Measurements from ENCODE around the gene HNRNPUL2. TPM values are rescaled to one million over a fixed set of nuclear protein-coding genes. Genes with fewer than 3 reads are reported as not detected.
"Not testable (repeated sequence)": the region's sequence is repeated elsewhere in the genome, so short reads cannot be mapped to it uniquely, and the experiment has no call there.

HNRNPUL2 gene
- total and polyA plus RNA-seq, 2 donors (not counting 1 experiment from before 2014, with no cell fraction given), result 14.6 to 70.4 TPM

- ChIA-PET CTCF (interaction anchor here (1.0 to 3.3 kb wide), 7 partner anchors 11 to 176 kb away, joined by 3 to 13 read pairs (median 4); partner anchors contain the start of genes SLC3A2, TUT1 and ZBTB3), POLR2A (interaction anchor here (0.8 to 6.5 kb wide), 5 partner anchors 22 to 135 kb away, joined by 3 to 66 read pairs (median 3); partner anchors contain the start of genes C11orf98, CSKMT, HNRNPUL2 and TTC9C)
- Histone ChIP-seq H3K4me3 (ENCODE audit: control extremely low read depth in 1 of 5, extremely low read depth in 1 of 5, insufficient read depth in 1 of 5, low read depth in 2 of 5, low read length in 4 of 5) (peak overlapping the region; percentile 65 to 86 (median 69)), H4K20me1 (ENCODE audit: control insufficient read depth, insufficient read depth, low read length, poor library complexity, severe bottlenecking) (no peaks in the 10 kb centered on the region), H3K9me3 (ENCODE audit: control extremely low read depth in 1 of 3, control insufficient read depth in 2 of 3, insufficient read depth in 1 of 3, low read length in 2 of 3) (no peaks in the 10 kb centered on the region), H3K9ac (ENCODE audit: low read length) (peak overlapping the region; percentile 83), H3K4me2 (replicated peaks; ENCODE audit: low read depth, low read length, poor library complexity, severe bottlenecking) (peak overlapping the region; percentile 95), H3K79me2 (ENCODE audit: control insufficient read depth, insufficient read depth, low read length) (peaks cover 22% of the 10 kb centered on the region), H3K27me3 (replicated peaks in 1 of 4; ENCODE audit: control extremely low read depth in 1 of 4, control insufficient read depth in 3 of 4, insufficient read depth in 4 of 4, low read length in 3 of 4) (no peaks in the 10 kb centered on the region), H3K27ac (ENCODE audit: low read length in 2 of 2) (peak overlapping the region; percentile 61 to 91), H2AFZ (ENCODE audit: insufficient read depth, low read depth, low read length, poor library complexity, severe bottlenecking) (peak overlapping the region; percentile 86), H3K36me3 (replicated peaks in 1 of 2; ENCODE audit: control extremely low read depth in 1 of 2, control insufficient read depth in 1 of 2, extremely low read depth in 1 of 2, insufficient read depth in 2 of 2, low read length in 1 of 2) (peaks cover 0 to 3% of the 10 kb centered on the region in 2 experiments), H3K4me1 (ENCODE audit: control insufficient read depth in 2 of 2, insufficient read depth in 2 of 2, low read length in 2 of 2) (peaks cover 39 to 47% of the 10 kb centered on the region in 2 donors)
- peak overlapping the region; percentile 91 for H3K27ac Mint-ChIP-seq
- DNase-seq, result no peak
- no peaks in the 10 kb centered on the region for H3K27me3 Mint-ChIP-seq
- peaks cover 51% of the 10 kb centered on the region for H3K4me1 Mint-ChIP-seq
- intact Hi-C loops (cut with micrococcal nuclease), result loop anchor here (5.0 kb wide), 3 partner anchors 113 to 152 kb away; partner anchors contain the start of genes EEF1G and TUT1
- no peaks in the 10 kb centered on the region for H3K9me3 Mint-ChIP-seq (ENCODE audit: insufficient read depth)
- whole genome bisulfite sequencing (ENCODE audit: insufficient coverage), result 76% methylated on average over 7 of the region's 7 CpGs
- ATAC-seq (ENCODE audit: low read depth), result no peak
- H3K4me3 Mint-ChIP-seq, result peak overlapping the region; percentile 92
- TF ChIP-seq CTCF (IDR thresholded peaks at IDR 0.05) (no peak), EZH2 (IDR thresholded peaks at IDR 0.05; ENCODE audit: borderline replicate concordance, insufficient read depth, low read depth, low read length, poor library complexity, severe bottlenecking) (no peak)
These were observed 21.8 kb downstream of the HNRNPUL2 start for GRCh38 chr11:62705413-62705812.

- peaks cover 32 to 35% of the 10 kb centered on the region in 2 donors for H3K4me1 ChIP-seq (ENCODE audit: control insufficient read depth in 2 of 2, insufficient read depth in 2 of 2, low read length in 2 of 2)
These were observed 23.3 kb downstream of the HNRNPUL2 start for GRCh38 chr11:62703921-62704320.

More at GRCh38 chr11:62703921-62704320, 23.3 kb downstream of the HNRNPUL2 start:
- CTCF ChIA-PET, result interaction anchor here (3.3 kb wide), 1 partner anchor 10 kb away, joined by 13 read pairs; no protein-coding TSS in a partner anchor
- POLR2A ChIA-PET, result interaction anchor here (0.6 to 0.7 kb wide), 4 partner anchors 23 to 298 kb away, joined by 3 to 4 read pairs (median 3); no protein-coding TSS in a partner anchor
- H3K4me2 ChIP-seq (replicated peaks; ENCODE audit: low read depth, low read length, poor library complexity, severe bottlenecking); H3K27me3 Mint-ChIP-seq; H2AFZ ChIP-seq (ENCODE audit: insufficient read depth, low read depth, low read length, poor library complexity, severe bottlenecking); H3K27ac Mint-ChIP-seq; H3K36me3 ChIP-seq (replicated peaks in 1 of 2; ENCODE audit: control extremely low read depth in 1 of 2, control insufficient read depth in 1 of 2, extremely low read depth in 1 of 2, insufficient read depth in 2 of 2, low read length in 1 of 2); intact Hi-C loops (cut with micrococcal nuclease); H3K27me3 ChIP-seq (replicated peaks in 1 of 4; ENCODE audit: control extremely low read depth in 1 of 4, control insufficient read depth in 3 of 4, insufficient read depth in 4 of 4, low read length in 3 of 4); H4K20me1 ChIP-seq (ENCODE audit: control insufficient read depth, insufficient read depth, low read length, poor library complexity, severe bottlenecking); ATAC-seq (ENCODE audit: low read depth); H3K9me3 ChIP-seq (ENCODE audit: control extremely low read depth in 1 of 3, control insufficient read depth in 2 of 3, insufficient read depth in 1 of 3, low read length in 2 of 3); H3K9ac ChIP-seq (ENCODE audit: low read length); H3K9me3 Mint-ChIP-seq (ENCODE audit: insufficient read depth); H3K4me3 Mint-ChIP-seq; H3K27ac ChIP-seq (ENCODE audit: low read length in 2 of 2); H3K4me3 ChIP-seq (ENCODE audit: control extremely low read depth in 1 of 5, extremely low read depth in 1 of 5, insufficient read depth in 1 of 5, low read depth in 2 of 5, low read length in 4 of 5); DNase-seq: not testable (repeated sequence)
- 100% methylated on average over 4 of the region's 4 CpGs for WGBS (ENCODE audit: insufficient coverage)
- H3K4me1 Mint-ChIP-seq, result peaks cover 37% of the 10 kb centered on the region
- peaks cover 12% of the 10 kb centered on the region for H3K79me2 ChIP-seq (ENCODE audit: control insufficient read depth, insufficient read depth, low read length)

Measured in B cell (primary cell).